ENCODE data around the gene TGFBR2. TPM values are rescaled to one million over a fixed set of nuclear protein-coding genes. Genes with fewer than 3 reads are reported as not detected.

TGFBR2 gene
- total RNA-seq, 1 donor: 37.1 TPM

GRCh38 chr3:30684356-30684755, 78.0 kb downstream of the TGFBR2 start:
- H3K4me3 ChIP-seq (ENCODE audit: low read depth, low read length): no peak overlapping the region
- TF ChIP-seq CTCF (IDR thresholded peaks at IDR 0.05; ENCODE audit: insufficient read depth, low read depth, low read length): no peak
- DNase-seq (ENCODE audit: low read depth): peak; percentile 86

- peak; percentile 89 for DNase-seq (ENCODE audit: low read depth)
- no peak for TF ChIP-seq CTCF (IDR thresholded peaks at IDR 0.05; ENCODE audit: insufficient read depth, low read depth, low read length)
Measured at GRCh38 chr3:30685267-30685667, 78.9 kb downstream of the TGFBR2 start.

GRCh38 chr3:30686176-30686575, 79.8 kb downstream of the TGFBR2 start:
- DNase-seq (ENCODE audit: low read depth): no peak
- H3K4me3 ChIP-seq (ENCODE audit: low read depth, low read length): no peak overlapping the region
- TF ChIP-seq CTCF (IDR thresholded peaks at IDR 0.05; ENCODE audit: insufficient read depth, low read depth, low read length): no peak

More at GRCh38 chr3:30685267-30685667, 78.9 kb downstream of the TGFBR2 start:
- no peak overlapping the region for H3K4me3 ChIP-seq (ENCODE audit: low read depth, low read length)

- no peak for TF ChIP-seq CTCF (IDR thresholded peaks at IDR 0.05; ENCODE audit: insufficient read depth, low read depth, low read length)
- no peak overlapping the region for H3K4me3 ChIP-seq (ENCODE audit: low read depth, low read length)
- no peak for DNase-seq (ENCODE audit: low read depth)
Measured at GRCh38 chr3:30686799-30687198, 80.4 kb downstream of the TGFBR2 start.

GRCh38 chr3:30687930-30688570, 81.6 kb downstream of the TGFBR2 start:
- no peak for DNase-seq (ENCODE audit: low read depth)
- no peak overlapping the region for H3K4me3 ChIP-seq (ENCODE audit: low read depth, low read length)
- TF ChIP-seq CTCF (IDR thresholded peaks at IDR 0.05; ENCODE audit: insufficient read depth, low read depth, low read length): no peak

- DNase-seq (ENCODE audit: low read depth): peak; percentile 81
- TF ChIP-seq CTCF (IDR thresholded peaks at IDR 0.05; ENCODE audit: insufficient read depth, low read depth, low read length): no peak
- no peak overlapping the region for H3K4me3 ChIP-seq (ENCODE audit: low read depth, low read length)
Measured at GRCh38 chr3:30688776-30689641, 82.6 kb downstream of the TGFBR2 start.

All from fibroblast of villous mesenchyme (primary cell).